Astrocyte (in vitro differentiated cells and primary cell): ENCODE measurements around the gene HPN.

Source experiments
- EZH2 ChIP-seq: IDR thresholded peaks from 2 replicates; pipeline ENCODE4 v1.6.1; 2012; ENCODE audit warnings: mild to moderate bottlenecking, low read length, inconsistent platforms; ENCODE audit not compliant: insufficient read depth
- TF ChIP-seq, protein P1 (sequence below): IDR thresholded peaks from 2 replicates; pipeline ENCODE4 v1.5.1; 2011; ENCODE audit warnings: low read depth, mild to moderate bottlenecking, inconsistent platforms, low read length, moderate library complexity; ENCODE audit not compliant: insufficient read depth

DNA sequence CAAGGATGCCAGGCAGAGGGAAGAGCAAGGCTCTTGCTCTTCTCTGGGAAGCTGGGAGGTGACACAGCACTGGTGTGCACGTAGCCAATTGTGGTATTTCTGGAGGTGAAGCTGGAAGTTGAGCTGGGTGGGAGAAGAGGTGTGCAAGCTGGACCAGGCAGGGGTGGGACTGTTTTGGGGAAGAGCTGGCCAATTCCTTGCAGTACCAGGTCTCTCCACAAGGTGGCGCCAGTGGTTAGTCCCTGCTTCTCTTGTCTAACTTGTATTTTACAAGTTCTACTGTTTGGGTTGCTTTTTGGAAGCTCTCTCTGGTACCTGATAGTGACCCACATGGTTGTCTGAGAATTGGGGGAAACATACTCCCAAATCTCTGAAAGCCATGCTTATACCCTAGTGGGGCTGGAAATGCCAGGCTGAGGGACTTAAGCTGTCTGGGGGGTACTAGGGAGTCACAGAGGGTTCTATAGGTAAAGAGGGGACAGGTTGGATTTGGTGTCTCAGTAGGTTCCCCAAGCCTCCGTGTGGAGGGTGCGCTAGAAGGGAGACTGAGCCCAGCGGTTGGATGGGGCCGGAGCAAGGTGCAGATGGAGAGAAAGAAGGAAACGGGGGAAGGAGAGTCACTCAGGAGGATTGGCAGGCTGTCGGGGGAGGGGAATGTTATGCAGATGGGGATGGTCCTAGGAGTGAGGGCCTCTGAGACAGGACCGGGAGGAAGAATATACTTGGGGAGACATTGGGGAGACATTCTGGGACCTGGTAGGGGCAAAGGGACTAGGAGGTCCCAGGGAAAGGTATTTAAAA is 3.0 kb downstream of the HPN start:
- TF ChIP-seq, protein P1, sequence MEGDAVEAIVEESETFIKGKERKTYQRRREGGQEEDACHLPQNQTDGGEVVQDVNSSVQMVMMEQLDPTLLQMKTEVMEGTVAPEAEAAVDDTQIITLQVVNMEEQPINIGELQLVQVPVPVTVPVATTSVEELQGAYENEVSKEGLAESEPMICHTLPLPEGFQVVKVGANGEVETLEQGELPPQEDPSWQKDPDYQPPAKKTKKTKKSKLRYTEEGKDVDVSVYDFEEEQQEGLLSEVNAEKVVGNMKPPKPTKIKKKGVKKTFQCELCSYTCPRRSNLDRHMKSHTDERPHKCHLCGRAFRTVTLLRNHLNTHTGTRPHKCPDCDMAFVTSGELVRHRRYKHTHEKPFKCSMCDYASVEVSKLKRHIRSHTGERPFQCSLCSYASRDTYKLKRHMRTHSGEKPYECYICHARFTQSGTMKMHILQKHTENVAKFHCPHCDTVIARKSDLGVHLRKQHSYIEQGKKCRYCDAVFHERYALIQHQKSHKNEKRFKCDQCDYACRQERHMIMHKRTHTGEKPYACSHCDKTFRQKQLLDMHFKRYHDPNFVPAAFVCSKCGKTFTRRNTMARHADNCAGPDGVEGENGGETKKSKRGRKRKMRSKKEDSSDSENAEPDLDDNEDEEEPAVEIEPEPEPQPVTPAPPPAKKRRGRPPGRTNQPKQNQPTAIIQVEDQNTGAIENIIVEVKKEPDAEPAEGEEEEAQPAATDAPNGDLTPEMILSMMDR = peak; percentile 95
- no peak for TF ChIP-seq EZH2
